ENCODE results near the gene DHRS7B. TPM values are rescaled to one million over a fixed set of nuclear protein-coding genes. Genes with fewer than 3 reads are reported as not detected.

DHRS7B gene
- total and polyA plus RNA-seq, 2 of the 13 experiments (the other 11 are each of a cell fraction or from before 2014, with no cell fraction given), result 20.0 to 35.8 TPM

- TF ChIP-seq MBNL3 (CRISPR knock-in tag; conservative IDR thresholded peaks at IDR 0.05) (no peak), ZBTB37 (CRISPR knock-in tag; IDR thresholded peaks at IDR 0.05) (no peak), MXD1 (CRISPR knock-in tag; IDR thresholded peaks at IDR 0.05) (no peak), MLXIP (CRISPR knock-in tag; IDR thresholded peaks at IDR 0.05; ENCODE audit: borderline replicate concordance) (no peak), MIXL1 (CRISPR knock-in tag; IDR thresholded peaks at IDR 0.05) (peak; percentile 42; the same call in 1 of the 2 replicates), SNAPC2 (CRISPR knock-in tag; IDR thresholded peaks at IDR 0.05) (no peak), ELK4 (CRISPR knock-in tag; IDR thresholded peaks at IDR 0.05; ENCODE audit: borderline replicate concordance) (no peak), FOXA1 (IDR thresholded peaks at IDR 0.05) (no peak), FOXA1 (CRISPR knock-in tag; IDR thresholded peaks at IDR 0.05) (peak; percentile 61; the same call in 1 of the 2 replicates), DMAP1 (CRISPR knock-in tag; IDR thresholded peaks at IDR 0.05) (no peak), ZFAT (CRISPR knock-in tag; conservative IDR thresholded peaks at IDR 0.05) (no peak), CENPX (CRISPR knock-in tag; IDR thresholded peaks at IDR 0.05) (no peak), ZMAT3 (CRISPR knock-in tag; conservative IDR thresholded peaks at IDR 0.05) (no peak), NCOA5 (CRISPR knock-in tag; IDR thresholded peaks at IDR 0.05) (no peak), ARID5B (CRISPR knock-in tag; IDR thresholded peaks at IDR 0.05) (peak; percentile 53), TCF7 (IDR thresholded peaks at IDR 0.05; ENCODE audit: low read depth) (peak; percentile 46; the same call in 1 of the 2 replicates)
Measured at GRCh38 chr17:21094298-21094704, 32.5 kb upstream of the DHRS7B start (continued).
